KMS-11 (cell line): ENCODE results near the gene FBXL7.

ENCODE experiments used
- H2AFZ ChIP-seq: fragments of 200-600 bp; sonication (generic); 2 replicates; pipeline ENCODE4 v1.6.1; 2016; ENCODE audit warnings: antibody characterized with exemption, mixed run types, low read depth
- H3K27ac ChIP-seq: fragments of 200-600 bp; sonication (generic); 2 replicates; pipeline ENCODE4 v1.6.1; 2016; ENCODE audit warnings: mild to moderate bottlenecking, mixed run types
- H3K27me3 ChIP-seq: fragments of 200-600 bp; sonication (generic); 2 replicates; pipeline ENCODE4 v1.6.1; 2017; ENCODE audit warnings: mild to moderate bottlenecking, low read depth, mixed run types, moderate library complexity; ENCODE audit not compliant: insufficient read depth
- H3K36me3 ChIP-seq: fragments of 200-600 bp; sonication (generic); 2 replicates; pipeline ENCODE4 v1.6.1; 2017; ENCODE audit warnings: mild to moderate bottlenecking, mixed run types; ENCODE audit not compliant: insufficient read depth
- H3K4me1 ChIP-seq: fragments of 200-600 bp; sonication (generic); 2 replicates; pipeline ENCODE4 v1.6.1; 2016; ENCODE audit warnings: mild to moderate bottlenecking, low read depth, mixed run types; ENCODE audit not compliant: poor library complexity, severe bottlenecking
- H3K4me2 ChIP-seq: fragments of 200-600 bp; sonication (generic); 2 replicates; pipeline ENCODE4 v1.7.0; 2016; ENCODE audit warnings: mild to moderate bottlenecking, mixed run types
- H3K4me3 ChIP-seq: fragments of 200-600 bp; sonication (generic); IDR thresholded peaks from 2 replicates; pipeline ENCODE4 v1.6.1; 2017; ENCODE audit warnings: low read depth, low read length, mixed read lengths; ENCODE audit not compliant: insufficient read depth
- H3K79me2 ChIP-seq: fragments of 200-600 bp; sonication (generic); 2 replicates; pipeline ENCODE4 v1.6.1; 2016; ENCODE audit warnings: low read depth, mixed run types; ENCODE audit not compliant: insufficient read depth
- H3K9ac ChIP-seq: fragments of 200-600 bp; sonication (generic); 2 replicates; pipeline ENCODE4 v1.6.1; 2016; ENCODE audit warnings: mild to moderate bottlenecking, mixed run types
- H4K20me1 ChIP-seq: fragments of 200-600 bp; sonication (generic); 2 replicates; pipeline ENCODE4 v1.6.1; 2016; ENCODE audit warnings: mild to moderate bottlenecking, mixed run types; ENCODE audit not compliant: insufficient read depth
- CTCF ChIP-seq: fragments of 200-600 bp; sonication (generic); conservative IDR thresholded peaks from 2 replicates; pipeline ENCODE4 v1.6.1; 2017; ENCODE audit warnings: low read depth, mild to moderate bottlenecking, antibody characterized with exemption, low read length, moderate library complexity, mixed read lengths

Gene FBXL7

GRCh38 chr5:15798006-15798405 is 298.0 kb downstream of the FBXL7 start:
- no peaks in the 10 kb centered on the region for H3K79me2 ChIP-seq
- no peak overlapping the region for H3K4me2 ChIP-seq
- no peak overlapping the region for H3K4me3 ChIP-seq
- no peaks in the 10 kb centered on the region for H3K36me3 ChIP-seq
- H3K27me3 ChIP-seq = no peaks in the 10 kb centered on the region
- H2AFZ ChIP-seq = no peak overlapping the region
- H3K4me1 ChIP-seq = peaks cover 17% of the 10 kb centered on the region
- H3K9ac ChIP-seq = no peak overlapping the region
- no peaks in the 10 kb centered on the region for H4K20me1 ChIP-seq
- H3K27ac ChIP-seq = no peak overlapping the region
- no peak for TF ChIP-seq CTCF

GRCh38 chr5:15799014-15799413 is 299.0 kb downstream of the FBXL7 start:
- no peaks in the 10 kb centered on the region for H4K20me1 ChIP-seq
- no peak for TF ChIP-seq CTCF
- H3K4me1 ChIP-seq = peaks cover 15% of the 10 kb centered on the region
- no peak overlapping the region for H2AFZ ChIP-seq
- H3K4me2 ChIP-seq = no peak overlapping the region
- no peaks in the 10 kb centered on the region for H3K27me3 ChIP-seq
- H3K4me3 ChIP-seq = no peak overlapping the region
- no peaks in the 10 kb centered on the region for H3K79me2 ChIP-seq
- no peak overlapping the region for H3K9ac ChIP-seq
- H3K36me3 ChIP-seq = no peaks in the 10 kb centered on the region
- no peak overlapping the region for H3K27ac ChIP-seq

GRCh38 chr5:15799612-15800011 is 299.6 kb downstream of the FBXL7 start:
- no peaks in the 10 kb centered on the region for H3K36me3 ChIP-seq
- H3K4me1 ChIP-seq = peaks cover 9% of the 10 kb centered on the region
- H3K9ac ChIP-seq = no peak overlapping the region
- no peak overlapping the region for H3K4me3 ChIP-seq
- no peak overlapping the region for H3K27ac ChIP-seq
- no peaks in the 10 kb centered on the region for H3K79me2 ChIP-seq
- H4K20me1 ChIP-seq = no peaks in the 10 kb centered on the region
- no peaks in the 10 kb centered on the region for H3K27me3 ChIP-seq
- H2AFZ ChIP-seq = no peak overlapping the region
- TF ChIP-seq CTCF = no peak
- H3K4me2 ChIP-seq = no peak overlapping the region

- H3K79me2 ChIP-seq = no peaks in the 10 kb centered on the region
- no peak overlapping the region for H3K9ac ChIP-seq
- no peaks in the 10 kb centered on the region for H3K4me1 ChIP-seq
- H3K4me2 ChIP-seq = no peak overlapping the region
- H3K36me3 ChIP-seq = no peaks in the 10 kb centered on the region
- no peak for TF ChIP-seq CTCF
- H3K27ac ChIP-seq = no peak overlapping the region
- H3K4me3 ChIP-seq = no peak overlapping the region
- no peak overlapping the region for H2AFZ ChIP-seq
- no peaks in the 10 kb centered on the region for H3K27me3 ChIP-seq
- no peaks in the 10 kb centered on the region for H4K20me1 ChIP-seq
Observed at GRCh38 chr5:15803280-15803679, 303.3 kb downstream of the FBXL7 start.

GRCh38 chr5:15806613-15807012 is 306.6 kb downstream of the FBXL7 start:
- Histone ChIP-seq H3K4me2 (no peak overlapping the region), H3K4me1 (no peaks in the 10 kb centered on the region), H4K20me1 (no peaks in the 10 kb centered on the region), H2AFZ (no peak overlapping the region), H3K27me3 (no peaks in the 10 kb centered on the region), H3K27ac (no peak overlapping the region), H3K79me2 (no peaks in the 10 kb centered on the region), H3K4me3 (no peak overlapping the region), H3K36me3 (no peaks in the 10 kb centered on the region), H3K9ac (no peak overlapping the region)
- TF ChIP-seq CTCF = no peak
